ENCODE data around the gene KLHL1.

KLHL1 gene

DNA sequence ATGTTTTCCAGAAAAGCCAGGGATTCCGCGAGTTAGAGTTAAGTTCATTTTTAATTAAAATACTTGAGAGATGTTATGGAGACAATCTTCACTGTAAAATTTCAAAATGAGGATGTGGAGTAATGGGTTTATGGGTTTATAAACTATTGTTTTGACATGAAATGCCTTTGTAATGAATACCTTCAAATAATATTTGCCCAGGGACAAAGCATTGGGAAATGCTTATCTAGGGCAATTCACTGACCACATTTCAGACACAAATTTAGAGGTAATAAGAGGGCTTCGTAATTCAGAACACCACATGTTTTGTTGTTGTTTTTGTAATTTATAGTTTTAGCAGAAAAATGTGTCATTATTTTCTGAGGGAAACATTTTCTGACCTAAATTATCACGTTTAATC, 241.7 kb downstream of the KLHL1 start:
- DNase-seq: no peak

DNA sequence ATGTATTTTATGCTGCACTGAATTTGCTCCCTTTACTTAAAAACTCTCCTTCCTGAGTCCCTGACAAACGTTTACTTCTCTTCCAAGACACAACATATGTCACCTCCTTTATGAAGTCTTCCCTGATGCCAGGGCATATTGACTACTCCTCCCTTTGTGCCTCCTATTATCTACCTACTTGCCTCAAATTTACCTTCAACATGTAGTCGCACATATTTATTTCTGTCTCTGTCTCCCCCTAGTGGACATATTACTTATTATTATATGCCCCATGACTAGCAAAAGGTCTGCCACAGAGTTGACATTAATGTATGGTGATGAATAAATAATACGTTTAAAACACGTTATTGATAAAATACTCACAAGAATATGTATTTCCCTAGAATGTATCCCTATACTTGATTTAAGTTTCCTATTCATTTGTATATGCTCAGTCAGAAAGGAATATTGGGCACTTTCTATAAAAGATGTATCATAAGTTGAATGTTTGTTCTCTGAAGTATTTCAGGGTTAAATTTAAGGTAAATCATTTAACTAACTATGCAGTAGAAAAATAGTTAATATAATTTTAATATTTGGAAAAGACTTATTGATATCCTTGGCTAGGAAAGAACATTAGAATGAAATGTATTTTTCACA, 250.9 kb downstream of the KLHL1 start:
- DNase-seq: no peak

DNA sequence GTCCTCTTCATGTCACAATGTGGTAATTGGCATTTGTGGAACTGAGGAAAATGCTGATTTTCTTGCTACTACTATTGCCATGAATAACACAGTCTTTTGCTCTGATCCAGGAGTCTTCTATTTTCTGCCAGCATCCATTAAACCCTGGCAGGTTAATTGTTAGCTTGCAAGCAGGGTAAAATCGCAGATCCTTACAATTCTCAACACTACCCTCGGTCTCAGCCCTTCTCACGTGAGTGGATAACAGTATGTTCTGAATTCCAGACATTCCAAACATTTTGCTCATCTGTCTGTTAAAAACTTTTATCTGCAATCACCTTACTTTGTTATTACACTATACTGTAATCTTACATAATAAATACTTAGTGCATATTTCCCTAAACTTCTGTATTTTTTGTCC, 251.9 kb downstream of the KLHL1 start:
- DNase-seq: no peak

DNA sequence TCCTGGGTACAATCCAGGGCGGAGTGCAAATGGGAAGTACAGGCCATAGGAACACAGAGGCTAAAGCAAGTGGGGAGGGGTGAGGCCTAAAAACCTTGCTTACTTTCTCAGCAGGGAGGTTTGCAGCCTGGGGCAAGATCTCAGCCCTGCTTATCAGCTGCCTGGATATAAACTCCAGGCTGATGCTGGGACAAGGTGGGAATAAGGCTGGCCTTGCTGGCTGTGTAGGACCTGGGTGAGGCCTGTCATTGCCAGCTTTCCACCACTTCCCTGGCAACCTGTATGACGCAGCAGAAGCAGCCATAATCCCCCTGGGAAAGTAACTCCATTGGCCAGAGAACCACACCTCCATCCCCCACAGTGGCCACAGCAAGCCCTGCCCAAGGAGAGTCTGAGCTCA, 279.7 kb downstream of the KLHL1 start:
- DNase-seq: no peak

DNA sequence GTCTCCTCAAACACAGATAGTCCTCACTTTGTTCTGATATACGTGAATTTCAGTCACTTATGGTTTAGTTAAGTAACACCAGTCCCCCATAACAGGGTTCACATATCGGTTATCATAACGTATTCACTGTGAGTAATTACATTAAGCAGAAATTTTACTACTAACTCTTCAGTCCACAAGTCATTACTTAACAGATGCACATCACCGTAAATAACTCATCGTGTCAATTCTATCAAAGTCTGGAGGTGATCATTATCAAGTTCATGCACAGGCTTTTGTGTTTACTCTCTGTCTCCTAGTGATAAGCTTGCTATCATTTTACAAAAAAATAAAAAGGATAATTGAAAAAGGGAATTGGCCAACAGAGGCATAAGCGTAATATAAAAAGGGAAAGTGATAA, 288.1 kb downstream of the KLHL1 start:
- DNase-seq: no peak

DNA sequence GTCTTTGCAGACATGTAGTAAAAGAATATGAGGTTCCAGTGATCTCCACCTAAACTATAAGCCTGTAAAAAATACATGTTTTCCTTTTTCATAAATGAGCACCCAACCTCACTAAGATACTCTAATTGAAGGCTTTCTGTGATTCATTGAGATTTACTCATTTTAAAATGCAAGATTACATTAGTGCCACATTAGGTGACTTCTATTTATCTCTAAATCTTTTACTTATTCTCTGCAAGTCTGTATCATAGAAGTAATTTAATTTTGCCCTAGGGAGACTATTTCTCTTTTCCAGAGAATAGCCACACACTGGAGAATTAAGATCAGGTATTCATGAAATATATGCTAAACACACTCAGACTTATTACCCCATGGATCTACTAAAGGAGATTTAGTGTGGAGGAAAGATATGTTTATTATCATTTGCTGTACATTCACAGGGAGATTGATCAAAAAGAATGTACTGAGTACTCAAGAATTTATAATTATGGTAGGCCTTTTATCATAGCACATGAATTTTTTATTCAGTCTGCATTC, 290.9 kb downstream of the KLHL1 start:
- no peak for DNase-seq

DNA sequence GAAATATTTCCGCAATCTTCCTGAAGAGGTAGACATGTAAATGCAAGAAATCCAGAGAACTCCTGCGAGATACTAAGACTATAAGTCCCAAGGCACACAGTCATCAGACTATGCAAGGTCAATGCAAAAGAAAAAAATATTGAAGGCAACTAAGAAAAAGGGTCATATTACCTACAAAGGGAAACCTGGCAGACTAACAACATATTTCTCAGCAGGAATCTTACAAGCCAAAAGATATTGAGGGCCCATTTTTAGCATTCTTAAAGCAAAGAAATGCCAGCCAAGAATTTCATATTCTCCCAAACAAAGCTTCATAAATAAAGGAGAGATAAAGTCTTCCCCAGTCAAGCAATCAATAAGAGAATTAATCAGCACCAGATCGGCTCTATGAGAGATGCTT, 299.1 kb downstream of the KLHL1 start:
- DNase-seq: no peak

DNA sequence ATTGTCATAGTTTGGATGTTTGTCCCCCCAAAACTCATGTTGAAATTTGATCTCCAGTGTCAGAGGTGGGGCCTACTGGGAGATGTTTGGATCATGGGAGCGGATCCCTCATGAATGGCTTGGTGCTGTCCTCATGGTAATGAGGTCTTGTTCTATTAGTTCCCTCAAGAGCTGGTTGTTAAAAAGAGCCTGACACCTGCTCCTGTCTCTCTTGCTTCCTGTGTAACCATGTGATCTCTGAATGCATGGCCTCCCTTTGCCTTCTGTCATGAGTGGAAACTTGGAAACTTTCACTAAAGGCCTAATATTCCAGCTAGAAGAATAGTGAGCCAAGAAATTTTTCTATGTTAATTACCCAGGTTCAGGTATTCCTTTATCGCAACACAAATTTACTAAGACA, 312.0 kb downstream of the KLHL1 start:
- no peak for DNase-seq

DNA sequence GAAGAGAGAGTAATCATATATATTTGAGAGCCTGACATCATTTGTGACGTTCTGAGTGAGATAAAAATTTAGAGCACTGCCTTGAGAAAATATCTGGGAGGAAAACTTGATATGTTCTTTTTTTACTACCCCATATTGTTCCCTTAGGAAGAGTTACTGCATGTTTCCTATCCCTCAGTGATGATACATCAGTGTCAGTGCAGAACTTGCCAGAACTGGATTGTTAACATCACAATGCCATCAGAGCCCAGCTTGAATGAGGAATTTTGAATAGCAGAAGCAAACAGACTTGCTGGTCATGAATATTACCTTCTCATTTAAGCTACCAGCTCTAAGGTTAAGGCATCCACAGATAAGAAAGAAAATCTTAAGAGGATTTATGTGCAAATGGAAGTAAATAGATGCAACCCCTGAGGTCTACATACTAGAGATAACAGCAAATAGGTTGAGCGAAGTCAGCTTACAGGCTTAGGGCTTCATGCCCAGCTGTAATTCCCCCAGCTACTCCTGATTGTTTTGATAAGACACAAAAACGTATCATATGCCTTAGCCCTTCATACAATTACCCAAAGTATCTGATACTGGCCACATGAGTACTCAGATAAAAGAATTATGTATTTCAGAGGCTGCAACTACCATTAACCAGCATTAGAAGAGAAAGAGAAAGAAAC, 314.3 kb downstream of the KLHL1 start:
- DNase-seq: no peak

DNA sequence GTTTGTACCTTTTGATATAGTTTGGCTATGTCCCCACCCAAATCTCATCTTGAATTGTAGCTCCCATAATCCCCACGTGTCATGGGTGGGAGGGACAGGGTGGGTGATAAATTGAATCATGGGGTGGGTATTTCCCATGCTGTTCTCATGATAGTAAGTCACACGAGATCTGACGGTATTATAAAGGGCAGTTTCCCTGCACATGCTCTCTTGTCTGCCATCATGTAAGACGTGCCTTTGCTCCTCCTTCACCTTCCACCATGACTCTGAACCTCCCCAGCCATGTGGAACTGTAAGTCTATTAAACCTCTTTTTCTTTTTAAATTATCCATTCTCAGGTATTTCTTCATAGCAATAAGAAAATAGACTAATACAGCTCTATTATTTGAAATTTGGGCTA, 331.3 kb downstream of the KLHL1 start:
- DNase-seq: no peak

DNA sequence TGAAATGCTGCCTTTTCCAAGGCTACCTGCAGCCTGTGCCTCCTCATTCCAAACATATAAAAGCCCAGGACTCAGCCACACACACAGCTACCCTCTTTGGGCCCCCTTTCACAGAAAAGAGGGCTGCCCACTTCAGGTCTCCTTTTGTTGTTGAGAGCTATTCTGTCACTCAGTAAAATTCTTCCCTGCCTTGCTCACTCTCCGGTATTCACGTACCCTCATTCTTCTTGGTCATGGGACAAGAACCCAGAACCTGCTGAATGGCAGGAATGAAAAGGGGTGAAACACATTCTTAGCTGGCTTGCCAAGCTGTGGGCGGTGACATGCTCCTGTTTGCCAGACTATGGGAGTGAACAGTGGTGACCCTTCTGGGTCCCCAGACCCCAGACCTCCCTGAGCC, 338.6 kb downstream of the KLHL1 start:
- no peak for DNase-seq

DNA sequence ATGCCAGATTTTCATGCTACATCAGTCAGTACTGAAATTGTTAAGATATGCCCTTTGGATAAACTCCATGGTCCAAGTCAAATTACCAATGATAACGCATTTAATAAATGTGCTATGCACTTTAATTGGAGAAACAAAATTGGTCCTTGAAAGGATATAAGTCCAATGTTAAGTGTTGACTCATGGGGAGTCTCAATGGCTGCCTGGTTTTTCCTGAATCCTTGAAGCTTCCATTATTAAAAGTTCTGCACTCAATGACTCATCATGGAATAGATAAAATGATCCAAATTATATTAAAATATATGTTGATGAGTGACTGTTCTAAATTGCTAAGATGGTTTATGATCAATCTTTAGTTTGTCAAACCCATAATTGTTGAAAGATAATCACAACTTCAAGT, 346.7 kb downstream of the KLHL1 start:
- DNase-seq: no peak

DNA sequence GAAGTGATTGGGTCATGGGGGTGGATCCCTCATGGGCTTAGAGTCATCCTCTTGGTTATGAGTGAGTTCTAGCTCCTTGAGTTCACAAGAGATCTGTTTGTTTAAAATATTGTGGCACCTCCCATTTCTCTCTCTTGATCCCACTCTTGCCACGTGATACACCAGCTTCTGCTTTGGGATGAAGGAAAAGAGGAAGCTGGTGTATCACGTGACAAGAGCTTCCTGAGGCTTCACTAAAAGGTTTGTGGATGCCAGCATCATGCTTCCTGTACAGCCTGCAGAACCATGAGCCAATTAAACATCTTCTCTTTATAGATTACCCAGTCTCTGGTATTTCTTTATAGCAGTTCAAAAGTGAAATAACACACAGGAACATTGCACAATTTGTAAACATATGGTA, 353.2 kb downstream of the KLHL1 start:
- DNase-seq: no peak

DNA sequence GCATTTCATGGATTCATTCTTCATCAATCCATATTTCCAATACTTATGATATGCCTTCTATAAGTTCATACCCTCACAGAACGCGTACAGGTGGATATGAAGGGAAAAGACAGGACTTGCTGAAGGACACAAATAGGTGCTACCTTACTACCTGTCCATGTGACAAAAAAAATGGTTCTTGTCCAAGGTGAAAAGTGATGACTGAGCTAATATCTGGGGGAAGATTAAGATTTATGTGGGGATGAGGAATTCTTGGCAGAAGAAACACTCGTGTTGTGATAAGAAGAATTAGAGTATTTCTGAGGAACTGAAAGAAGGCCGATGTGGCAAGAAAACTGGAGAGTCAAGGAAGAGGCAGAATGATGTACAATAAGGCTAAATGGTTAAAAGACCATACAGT, 357.0 kb downstream of the KLHL1 start:
- no peak for DNase-seq

DNA sequence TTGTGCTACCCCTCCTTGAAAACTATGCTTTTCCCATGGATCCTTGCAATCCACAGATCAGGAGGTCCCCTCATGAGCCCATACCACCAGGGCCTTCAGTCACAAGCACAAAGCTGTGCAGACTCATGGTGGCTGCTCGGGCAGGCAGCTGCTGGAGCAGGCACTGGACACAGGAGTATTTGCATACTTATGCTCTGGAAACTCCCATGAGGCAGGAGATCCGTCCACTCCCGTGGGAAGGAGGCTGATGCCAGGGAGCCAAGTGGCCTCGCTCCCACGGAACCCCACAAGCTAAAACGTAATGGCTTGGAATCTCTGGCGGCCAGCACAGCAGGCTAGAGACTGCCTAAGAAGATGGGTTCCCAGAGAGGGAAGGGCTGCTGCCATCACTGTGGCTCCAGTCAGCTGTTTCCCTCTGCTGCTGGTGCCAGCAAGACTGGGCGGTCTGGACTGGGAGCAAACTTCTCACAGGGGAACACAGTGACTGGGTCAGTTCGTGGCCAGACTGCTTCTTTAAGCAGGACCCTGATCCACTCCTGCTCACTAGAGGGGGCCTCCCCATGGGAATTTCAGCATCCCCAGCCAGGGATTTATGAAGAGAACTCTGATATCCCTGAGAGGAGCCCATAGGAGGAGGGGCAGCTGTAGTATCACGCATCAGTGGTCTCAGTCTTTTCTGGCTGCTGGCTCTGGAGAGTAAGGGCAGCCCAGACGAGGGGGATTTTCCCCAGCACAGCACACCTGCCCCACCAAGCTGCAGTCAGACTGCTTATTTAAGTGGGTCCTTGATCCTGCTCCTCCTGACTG, 370.9 kb downstream of the KLHL1 start:
- DNase-seq: no peak

DNA sequence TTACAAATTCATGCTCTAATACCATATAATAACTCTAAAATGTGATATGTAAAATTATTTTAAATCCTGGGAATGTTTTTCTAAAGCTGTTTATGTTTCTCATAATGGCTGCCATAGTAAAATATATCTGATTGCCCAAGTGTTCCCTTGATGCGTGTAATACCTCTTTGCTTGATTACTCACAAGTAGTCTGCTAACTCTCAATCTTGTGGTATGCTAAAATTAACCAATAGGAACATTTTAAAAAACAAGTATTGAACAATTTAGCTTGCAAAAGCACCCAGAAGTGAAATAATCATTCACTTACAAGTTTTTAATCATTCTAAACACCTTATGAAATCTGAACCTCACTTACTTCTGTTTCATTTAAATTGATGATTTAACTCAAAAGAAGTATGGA, 386.6 kb downstream of the KLHL1 start:
- no peak for DNase-seq

DNA sequence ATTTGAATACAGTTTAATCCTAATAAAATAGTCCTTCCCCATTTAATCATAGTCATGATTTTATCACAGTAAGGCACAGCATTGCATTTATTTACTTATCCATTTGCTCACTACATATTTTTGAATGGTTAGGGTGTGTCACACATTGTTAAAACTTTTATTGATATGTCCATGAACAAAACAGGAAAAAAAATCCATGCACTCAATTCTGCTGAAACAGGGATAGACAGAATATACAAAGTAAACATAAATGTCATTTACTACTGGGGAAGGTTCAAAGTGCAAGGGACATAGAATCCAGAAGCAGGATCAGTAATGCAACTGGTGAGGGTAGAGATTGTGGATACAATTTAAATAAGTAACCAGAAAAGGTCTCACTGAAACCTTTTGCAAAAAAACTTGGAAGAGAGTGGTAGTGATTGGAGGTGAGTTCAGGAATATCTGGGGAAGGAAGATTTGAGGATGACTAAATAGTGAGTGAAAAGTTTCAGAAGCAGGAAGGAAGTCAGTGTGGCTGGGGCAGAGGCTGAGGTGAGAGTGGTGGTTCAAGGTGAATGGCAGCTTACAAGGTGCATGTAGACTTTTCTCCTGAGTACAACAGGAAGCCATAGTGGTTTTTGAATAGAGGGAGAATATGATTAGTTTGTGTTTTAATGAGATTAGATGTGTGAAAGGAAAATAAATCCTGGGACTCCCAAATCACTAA, 387.8 kb downstream of the KLHL1 start:
- DNase-seq: no peak

DNA sequence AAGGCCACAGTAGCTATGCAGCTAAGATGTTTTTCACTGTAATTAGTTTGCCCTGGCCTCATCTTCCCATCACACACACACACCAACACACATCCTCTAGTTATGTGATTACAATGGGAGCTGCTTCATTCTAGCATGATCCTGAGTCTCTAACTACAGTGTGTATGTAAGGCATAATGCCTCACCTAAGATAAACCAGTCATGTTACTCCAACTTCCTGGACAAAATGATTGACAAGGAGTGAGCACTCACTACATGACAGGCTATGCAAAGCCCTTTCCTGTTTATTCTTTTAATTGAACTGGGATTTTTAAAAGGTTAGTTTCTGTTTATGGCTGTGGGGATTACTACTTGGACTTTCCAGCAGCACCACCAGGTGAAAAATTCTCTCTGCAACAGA, 401.4 kb downstream of the KLHL1 start:
- no peak for DNase-seq

DNA sequence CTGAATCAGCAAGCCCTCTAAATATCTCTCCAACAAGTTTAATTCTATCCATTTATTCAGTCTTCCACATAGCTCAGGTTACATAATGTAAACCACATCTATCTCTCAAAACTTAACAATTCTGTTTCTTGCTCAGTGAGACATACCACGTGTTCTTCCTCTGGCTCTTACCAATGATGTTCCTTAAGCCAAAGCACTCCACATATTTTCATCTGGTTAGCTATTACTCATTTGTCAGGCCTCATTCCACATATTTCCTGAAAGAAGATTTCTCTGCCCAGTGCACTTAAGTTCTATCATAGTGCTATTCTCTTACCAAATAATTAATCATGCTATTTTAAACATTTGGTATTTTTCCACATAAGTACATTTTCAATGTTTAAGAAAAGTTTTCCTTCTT, 403.9 kb downstream of the KLHL1 start:
- no peak for DNase-seq

DNA sequence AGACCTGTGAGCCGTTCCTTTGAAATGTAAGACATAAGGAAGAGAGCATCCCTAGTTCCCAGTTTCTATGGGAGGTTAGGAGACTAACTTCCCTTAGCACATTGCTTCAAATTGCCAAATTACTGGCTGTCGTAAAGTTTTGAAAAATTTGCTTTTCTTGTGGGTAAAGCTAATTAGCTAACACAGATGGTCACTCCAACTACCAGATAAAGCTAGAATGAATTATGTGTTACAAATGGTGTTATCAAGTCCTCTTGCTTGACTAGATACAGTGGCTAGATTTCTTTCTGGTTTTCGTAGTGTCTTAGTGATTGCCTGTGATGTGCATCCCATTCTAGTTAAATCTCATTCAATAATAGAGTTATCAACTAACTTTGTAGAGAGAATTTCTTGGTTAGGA, 417.3 kb downstream of the KLHL1 start:
- no peak for DNase-seq

DNA sequence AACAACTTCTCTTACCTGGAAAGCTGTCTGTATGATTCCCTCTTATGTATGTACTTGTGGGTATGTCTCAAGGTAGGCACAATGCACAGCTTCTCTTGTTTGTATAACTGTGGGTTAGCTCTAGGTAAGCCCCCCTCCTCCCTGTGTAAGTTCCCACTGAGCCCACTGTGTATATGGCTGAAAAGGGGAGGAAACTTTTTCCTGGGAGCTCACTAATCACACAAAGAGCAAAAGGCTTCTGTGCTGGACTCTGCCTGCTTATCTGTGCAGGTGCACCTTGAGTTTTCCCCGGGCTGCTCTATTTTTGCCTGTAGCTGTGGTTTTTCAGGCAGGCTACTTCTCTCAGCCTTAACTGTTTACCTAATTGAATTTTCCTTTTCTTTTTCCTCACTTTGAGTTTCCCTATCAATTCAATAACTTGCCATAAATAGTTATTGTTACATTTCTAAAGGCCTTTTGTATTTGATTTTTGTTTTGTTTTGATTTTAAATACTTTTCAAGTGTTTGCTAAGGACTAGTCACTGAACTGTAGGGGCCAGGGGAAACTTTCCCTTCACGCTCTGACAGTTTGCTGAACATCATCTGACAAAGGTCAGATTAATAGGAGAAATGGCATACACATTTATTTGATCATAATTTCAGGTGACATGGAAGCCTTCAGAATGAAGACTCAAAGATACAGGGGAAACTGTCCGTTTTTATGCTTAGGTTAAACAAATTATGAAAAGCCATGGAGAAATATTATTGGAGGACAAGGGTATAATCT, 424.1 kb downstream of the KLHL1 start:
- DNase-seq: no peak

DNA sequence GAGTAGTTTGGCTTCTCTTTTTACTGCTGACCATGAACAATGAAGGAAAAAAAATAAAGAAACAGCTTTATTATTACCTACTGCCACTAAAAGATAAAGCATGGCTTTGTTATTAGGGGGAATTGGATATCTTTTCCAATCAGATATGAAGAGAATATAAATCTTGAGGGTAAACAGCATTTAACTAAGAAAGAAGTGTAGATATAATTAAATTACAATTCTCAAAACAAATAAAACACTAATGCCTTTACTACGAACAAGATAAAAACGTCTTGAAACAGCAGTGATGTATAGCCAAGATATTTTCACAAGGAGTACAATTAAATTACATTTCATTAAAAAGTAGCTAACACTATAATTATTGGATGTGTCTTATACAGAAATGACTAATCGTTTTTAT, 426.5 kb downstream of the KLHL1 start:
- no peak for DNase-seq

DNA sequence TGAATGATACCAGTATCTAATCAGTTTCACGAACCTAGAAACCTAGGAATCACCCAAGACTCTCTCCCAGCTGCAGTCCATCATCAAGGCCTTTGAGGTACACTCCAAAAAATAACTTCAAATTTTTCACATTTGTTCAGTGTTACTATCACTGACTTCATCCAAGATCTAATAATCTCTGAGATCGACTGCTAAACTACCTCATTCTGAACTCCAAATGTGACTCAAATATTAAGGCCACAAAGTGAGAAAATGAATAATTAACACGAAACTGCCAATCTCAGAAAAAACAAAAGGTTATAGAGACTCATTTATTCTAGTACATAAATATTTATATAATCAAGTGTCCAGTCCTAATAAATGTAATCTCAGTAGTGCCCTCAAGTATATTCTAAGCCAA, 430.9 kb downstream of the KLHL1 start:
- no peak for DNase-seq
